BLaER1 (cell line): ENCODE data around the gene KIAA0586.
A peak's percentile ranks its signal among the peaks of the same experiment; 100 is the strongest.
"Not testable (repeated sequence)": the region's sequence is repeated elsewhere in the genome, so short reads cannot be mapped to it uniquely, and the experiment has no call there.

Experiments
- H3K27ac ChIP-seq: shearing (Covaris generic); formaldehyde crosslinking; 2 replicates; pipeline ENCODE4 v1.8.1; 2022
- H3K27me3 ChIP-seq: shearing (Covaris generic); formaldehyde crosslinking; 2 replicates; pipeline ENCODE4 v1.8.1; 2022
- H3K36me3 ChIP-seq: shearing (Covaris generic); formaldehyde crosslinking; 2 replicates; pipeline ENCODE4 v1.8.1; 2022
- H3K4me1 ChIP-seq: shearing (Covaris generic); formaldehyde crosslinking; 2 replicates; pipeline ENCODE4 v1.8.1; 2022
- H3K4me2 ChIP-seq: shearing (Covaris generic); formaldehyde crosslinking; 2 replicates; pipeline ENCODE4 v1.8.1; 2022
- H3K4me3 ChIP-seq: shearing (Covaris generic); formaldehyde crosslinking; 2 replicates; pipeline ENCODE4 v1.8.1; 2022
- H3K9ac ChIP-seq: shearing (Covaris generic); formaldehyde crosslinking; 2 replicates; pipeline ENCODE4 v1.8.1; 2022
- H3K9me3 ChIP-seq: shearing (Covaris generic); formaldehyde crosslinking; 2 replicates; pipeline ENCODE4 v1.8.1; 2022
- H4K20me1 ChIP-seq: shearing (Covaris generic); formaldehyde crosslinking; 2 replicates; pipeline ENCODE4 v1.8.1; 2022
- Cebpa-rat ChIP-seq: shearing (Covaris generic); IDR thresholded peaks from 2 replicates; pipeline ENCODE4 v1.8.1; 2022

The KIAA0586 gene

GRCh38 chr14:58584383-58584782 is 156.9 kb downstream of the KIAA0586 start:
- H3K9ac ChIP-seq = no peak overlapping the region
- no peak overlapping the region for H3K4me2 ChIP-seq
- no peaks in the 10 kb centered on the region for H4K20me1 ChIP-seq
- no peaks in the 10 kb centered on the region for H3K27me3 ChIP-seq
- no peaks in the 10 kb centered on the region for H3K36me3 ChIP-seq
- peaks cover 3% of the 10 kb centered on the region for H3K9me3 ChIP-seq
- TF ChIP-seq Cebpa-rat = no peak
- peaks cover 13% of the 10 kb centered on the region for H3K4me1 ChIP-seq
- H3K4me3 ChIP-seq = no peak overlapping the region
- H3K27ac ChIP-seq = no peak overlapping the region

- no peak overlapping the region for H3K9ac ChIP-seq
- no peak overlapping the region for H3K4me2 ChIP-seq
- peaks cover 3% of the 10 kb centered on the region for H3K9me3 ChIP-seq
- peaks cover 13% of the 10 kb centered on the region for H3K4me1 ChIP-seq
- no peaks in the 10 kb centered on the region for H3K27me3 ChIP-seq
- H3K27ac ChIP-seq = no peak overlapping the region
- no peak for TF ChIP-seq Cebpa-rat
- H3K4me3 ChIP-seq = no peak overlapping the region
- no peaks in the 10 kb centered on the region for H4K20me1 ChIP-seq
- H3K36me3 ChIP-seq = no peaks in the 10 kb centered on the region
These were observed 159.8 kb downstream of the KIAA0586 start for GRCh38 chr14:58587271-58587670.

- not testable (repeated sequence) for H3K27me3 ChIP-seq, H3K9me3 ChIP-seq, H3K4me3 ChIP-seq
These were observed 160.8 kb downstream of the KIAA0586 start for GRCh38 chr14:58588321-58588720.

GRCh38 chr14:58593977-58594376 is 166.5 kb downstream of the KIAA0586 start:
- Histone ChIP-seq H3K9ac (no peak overlapping the region), H3K4me3 (no peak overlapping the region), H3K4me2 (no peak overlapping the region), H3K4me1 (peaks cover 9% of the 10 kb centered on the region), H3K36me3 (no peaks in the 10 kb centered on the region), H3K9me3 (no peaks in the 10 kb centered on the region), H3K27me3 (no peaks in the 10 kb centered on the region), H4K20me1 (no peaks in the 10 kb centered on the region), H3K27ac (no peak overlapping the region)
- no peak for TF ChIP-seq Cebpa-rat

More at GRCh38 chr14:58588321-58588720, 160.8 kb downstream of the KIAA0586 start:
- not testable (repeated sequence) for H4K20me1 ChIP-seq, H3K9ac ChIP-seq, H3K36me3 ChIP-seq, H3K4me2 ChIP-seq, H3K27ac ChIP-seq
- peaks cover 13% of the 10 kb centered on the region for H3K4me1 ChIP-seq

GRCh38 chr14:58597041-58597440 is 169.5 kb downstream of the KIAA0586 start:
- Histone ChIP-seq H3K36me3 (no peaks in the 10 kb centered on the region), H3K27me3 (no peaks in the 10 kb centered on the region), H3K9me3 (no peaks in the 10 kb centered on the region), H4K20me1 (no peaks in the 10 kb centered on the region), H3K4me1 (peaks cover 14% of the 10 kb centered on the region), H3K27ac (no peak overlapping the region), H3K4me2 (no peak overlapping the region), H3K4me3 (no peak overlapping the region), H3K9ac (no peak overlapping the region)
- no peak for TF ChIP-seq Cebpa-rat

GRCh38 chr14:58598028-58598803 is 170.7 kb downstream of the KIAA0586 start:
- Histone ChIP-seq H3K9ac (no peak overlapping the region), H3K36me3 (no peaks in the 10 kb centered on the region), H3K4me3 (no peak overlapping the region), H3K4me1 (peaks cover 14% of the 10 kb centered on the region), H3K4me2 (peak overlapping the region; percentile 28), H4K20me1 (no peaks in the 10 kb centered on the region), H3K27me3 (no peaks in the 10 kb centered on the region), H3K9me3 (no peaks in the 10 kb centered on the region), H3K27ac (no peak overlapping the region)
- TF ChIP-seq Cebpa-rat = no peak

- Histone ChIP-seq H4K20me1 (no peaks in the 10 kb centered on the region), H3K27ac (no peak overlapping the region), H3K9ac (no peak overlapping the region), H3K4me3 (no peak overlapping the region), H3K36me3 (no peaks in the 10 kb centered on the region), H3K27me3 (no peaks in the 10 kb centered on the region), H3K4me1 (peaks cover 14% of the 10 kb centered on the region), H3K9me3 (no peaks in the 10 kb centered on the region), H3K4me2 (peak overlapping the region; percentile 28)
- TF ChIP-seq Cebpa-rat = no peak
These were observed 171.4 kb downstream of the KIAA0586 start for GRCh38 chr14:58598804-58599525.

GRCh38 chr14:58599707-58600106 is 172.2 kb downstream of the KIAA0586 start:
- Histone ChIP-seq H4K20me1 (no peaks in the 10 kb centered on the region), H3K27me3 (no peaks in the 10 kb centered on the region), H3K4me3 (no peak overlapping the region), H3K36me3 (no peaks in the 10 kb centered on the region), H3K4me2 (no peak overlapping the region), H3K9me3 (no peaks in the 10 kb centered on the region), H3K27ac (no peak overlapping the region), H3K4me1 (peaks cover 14% of the 10 kb centered on the region), H3K9ac (no peak overlapping the region)
- TF ChIP-seq Cebpa-rat = no peak
